GM12874 (cell line): ENCODE measurements around the gene SON.

Source experiments
- CTCF ChIP-seq: IDR thresholded peaks from 2 replicates; pipeline ENCODE4 v1.5.1; 2011; ENCODE audit warnings: low read depth, mild to moderate bottlenecking, control low read depth, low read length, moderate library complexity; ENCODE audit not compliant: insufficient read depth

SON gene

GRCh38 chr21:33539616-33540015, 3.2 kb upstream of the SON start:
- no peak for TF ChIP-seq CTCF

GRCh38 chr21:33540711-33541104, 2.1 kb upstream of the SON start:
- TF ChIP-seq CTCF, result no peak

DNA sequence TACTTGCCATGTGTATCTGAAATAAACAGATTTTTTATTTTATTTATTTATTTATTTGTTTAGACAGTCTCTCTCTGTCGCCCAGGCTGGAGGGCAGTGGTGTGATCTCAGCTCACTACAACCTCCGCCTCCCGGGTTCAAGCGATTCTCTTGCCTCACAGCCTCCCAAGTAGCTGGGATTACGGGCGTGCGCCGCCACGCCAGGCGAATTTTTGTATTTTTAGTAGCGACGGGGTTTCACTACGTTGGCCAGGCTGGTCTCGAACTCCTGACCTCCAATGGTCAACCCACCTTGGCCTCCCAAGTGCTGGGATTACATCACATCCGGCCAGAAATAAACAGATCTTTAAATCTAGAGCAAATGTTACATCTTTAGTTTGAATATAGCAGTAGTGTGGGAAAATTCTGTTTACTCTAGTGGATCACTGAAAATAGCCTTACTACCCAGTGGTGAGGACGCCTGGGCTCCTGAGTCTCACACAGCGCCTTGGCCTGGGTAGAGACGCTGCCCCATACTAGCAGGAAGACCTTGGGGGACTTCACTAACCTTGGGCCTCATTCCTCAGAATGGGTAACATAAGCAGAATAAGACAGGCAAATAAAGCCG, 1.6 kb upstream of the SON start:
- no peak for TF ChIP-seq CTCF

DNA sequence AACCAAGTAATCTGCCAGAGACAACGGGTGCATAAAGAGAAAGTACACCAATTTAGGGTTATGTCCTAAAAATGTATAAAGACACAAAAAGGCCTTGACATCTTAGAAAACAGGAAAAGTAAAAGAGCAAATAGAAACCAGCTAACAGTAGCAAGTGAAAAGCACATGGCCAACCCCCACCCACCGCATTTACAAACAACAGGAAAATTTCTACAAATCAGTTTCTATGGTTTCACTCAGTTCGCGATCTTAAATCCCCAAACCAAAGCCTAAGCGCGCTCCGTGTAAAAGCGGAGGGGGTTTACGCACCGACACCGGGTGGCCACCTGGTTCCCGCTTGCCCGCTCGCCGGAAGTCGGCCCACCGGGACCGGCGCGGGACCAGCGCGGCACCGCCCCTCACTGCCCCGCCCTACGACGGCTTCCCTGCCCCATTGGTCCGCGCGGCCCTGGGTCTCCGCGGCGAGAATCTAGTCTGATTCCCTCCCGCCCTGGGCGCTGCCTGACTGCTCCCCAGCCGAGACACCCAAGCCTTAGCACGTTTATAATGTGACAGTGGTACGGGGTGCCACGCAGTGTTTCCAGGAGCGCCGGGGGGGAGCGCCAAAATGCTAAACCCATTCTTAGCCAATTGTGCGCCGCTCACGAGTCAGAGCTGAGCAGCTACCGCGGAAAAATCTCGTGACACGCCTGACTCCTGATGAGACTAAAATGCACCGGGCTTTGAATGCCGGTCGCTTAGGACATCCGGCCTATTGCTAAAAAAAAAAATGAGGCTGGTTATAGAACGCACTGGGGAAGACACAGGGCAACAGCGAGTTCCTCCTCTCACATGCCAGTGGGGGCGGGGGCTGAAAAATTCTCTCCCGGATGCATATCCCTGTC, 840 bp upstream of the SON start, which contains the start of gene GART:
GART (minus strand) TSS at position 362 of the 884 bp plus-strand sequence. CDS start 2,802 bp downstream, outside the sequence.
- no peak for TF ChIP-seq CTCF

DNA sequence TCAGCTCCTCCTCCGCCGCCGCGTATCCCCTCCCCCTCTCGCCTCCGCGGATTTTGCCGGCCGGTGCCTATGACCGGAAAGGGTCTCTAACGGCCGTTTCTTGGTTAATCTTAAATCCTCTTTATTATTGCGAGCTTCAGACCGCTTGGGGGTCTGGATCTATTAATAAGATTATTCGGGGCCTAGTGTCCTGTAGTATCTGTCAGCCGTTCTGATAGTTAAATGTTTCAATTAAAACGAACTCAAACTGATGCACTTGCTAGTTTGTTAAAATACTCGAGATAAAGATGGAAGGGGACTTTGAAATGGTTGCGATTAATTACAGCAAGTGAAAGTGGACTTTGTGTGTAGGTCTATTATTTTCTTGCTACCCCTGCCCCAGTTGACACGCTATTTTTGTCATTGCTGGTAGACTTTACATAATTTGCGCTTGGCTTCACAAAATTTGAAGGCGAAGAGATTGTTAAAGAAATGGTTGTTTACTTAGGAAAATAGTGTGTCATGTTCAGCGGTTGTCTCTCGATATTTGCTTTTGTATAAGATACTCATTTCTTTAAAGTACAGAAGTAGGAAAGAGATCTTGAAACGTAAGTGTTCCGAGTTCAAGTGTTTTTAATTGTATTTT, 779 bp downstream of the SON start:
- no peak for TF ChIP-seq CTCF

GRCh38 chr21:33544451-33545195, 1.8 kb downstream of the SON start:
- TF ChIP-seq CTCF, result no peak

DNA sequence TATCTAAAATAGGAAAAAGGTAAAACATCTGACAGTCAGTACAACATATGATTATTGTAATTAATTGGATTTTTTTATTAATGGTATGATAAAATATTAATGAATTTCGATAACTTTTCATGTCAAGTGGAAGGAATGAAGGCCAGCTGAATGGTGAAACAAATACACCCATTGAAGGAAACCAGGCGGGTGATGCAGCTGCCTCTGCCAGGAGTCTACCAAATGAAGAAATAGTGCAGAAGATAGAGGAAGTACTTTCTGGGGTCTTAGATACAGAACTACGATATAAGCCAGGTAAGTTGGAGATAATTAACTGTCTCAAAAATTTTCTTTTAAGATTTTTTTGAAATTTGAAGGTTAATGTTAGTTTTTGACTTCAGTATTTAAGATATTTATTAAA, 3.2 kb downstream of the SON start:
- no peak for TF ChIP-seq CTCF
